OCI-LY7 (cell line): ENCODE results near the gene SLC39A8. TPM values are rescaled to one million over a fixed set of nuclear protein-coding genes. Genes with fewer than 3 reads are reported as not detected.
"Not testable (repeated sequence)": the region's sequence is repeated elsewhere in the genome, so short reads cannot be mapped to it uniquely, and the experiment has no call there.

ENCODE experiments used
- BruUV-seq: library from RNA; stranded (reverse); fragments of 400-500 nt; replicated peaks from 2 replicates; lab custom pipeline; 2021; lab: Mats Ljungman, UMichigan
- CTCF ChIA-PET: fragments of 300-600 bp; sonication (Branson Sonifier 250); formaldehyde crosslinking; loops from one replicate; lab custom pipeline; 2022; ENCODE audit warnings: antibody characterized with exemption; ENCODE audit not compliant: unreplicated experiment; lab: Charles Lee
- POLR2A ChIA-PET: fragments of 300-600 bp; sonication (Branson Sonifier 250); formaldehyde crosslinking; loops from one replicate; lab custom pipeline; 2022; ENCODE audit warnings: antibody characterized with exemption; lab: Charles Lee
- DNase-seq: peaks from one replicate; pipeline ENCODE4 v3.0.0-alpha.2; 2015; ENCODE audit warnings: low spot score
- H2AFZ ChIP-seq: fragments of 200-600 bp; sonication (generic), shearing (Covaris generic); 2 replicates; pipeline ENCODE4 v1.6.1; 2014; ENCODE audit warnings: mild to moderate bottlenecking, antibody characterized with exemption, low read length, moderate library complexity
- H3K27ac ChIP-seq: fragments of 200-600 bp; sonication (generic); 2 replicates; pipeline ENCODE4 v1.5.1; 2014; ENCODE audit warnings: mixed run types, low read depth, mild to moderate bottlenecking, moderate library complexity, low read length, inconsistent platforms; ENCODE audit not compliant: poor library complexity, severe bottlenecking
- H3K36me3 ChIP-seq: fragments of 200-600 bp; sonication (generic); 2 replicates; pipeline ENCODE4 v1.6.1; 2014; ENCODE audit warnings: mild to moderate bottlenecking, antibody characterized with exemption, low read length, moderate library complexity, mixed read lengths; ENCODE audit not compliant: insufficient read depth
- H3K4me1 ChIP-seq: fragments of 200-600 bp; sonication (generic); 2 replicates; pipeline ENCODE4 v1.5.1; 2014; ENCODE audit warnings: mild to moderate bottlenecking, low read length; ENCODE audit not compliant: insufficient read depth, poor library complexity, severe bottlenecking
- H3K4me2 ChIP-seq: fragments of 200-600 bp; sonication (generic); 2 replicates; pipeline ENCODE4 v1.6.1; 2014; ENCODE audit warnings: mild to moderate bottlenecking, low read length
- H3K4me3 ChIP-seq: fragments of 200-600 bp; sonication (generic); 2 replicates; pipeline ENCODE4 v1.5.1; 2014; ENCODE audit warnings: mild to moderate bottlenecking, low read depth, low read length; ENCODE audit not compliant: poor library complexity, severe bottlenecking
- H3K79me2 ChIP-seq: fragments of 200-600 bp; sonication (generic); 2 replicates; pipeline ENCODE4 v1.6.1; 2016; ENCODE audit warnings: low read depth, mild to moderate bottlenecking, low read length, moderate library complexity, mixed read lengths; ENCODE audit not compliant: insufficient read depth
- H3K9me2 ChIP-seq: fragments of 200-600 bp; sonication (generic); 2 replicates; pipeline ENCODE4 v1.6.1; 2016; ENCODE audit warnings: mild to moderate bottlenecking, low read length, mixed read lengths; ENCODE audit not compliant: insufficient read depth
- H3K9me3 ChIP-seq: fragments of 200-600 bp; sonication (generic); 2 replicates; pipeline ENCODE4 v1.6.1; 2014; ENCODE audit warnings: mild to moderate bottlenecking, mixed run types, low read length, mixed read lengths
- H4K20me1 ChIP-seq: fragments of 200-600 bp; sonication (generic); 2 replicates; pipeline ENCODE4 v1.6.1; 2014; ENCODE audit warnings: mild to moderate bottlenecking, antibody characterized with exemption, low read length, moderate library complexity, mixed read lengths; ENCODE audit not compliant: insufficient read depth
- CTCF ChIP-seq: fragments of 200-600 bp; sonication (generic); conservative IDR thresholded peaks from 2 replicates; pipeline ENCODE4 v1.5.1; 2014; ENCODE audit warnings: mild to moderate bottlenecking, antibody characterized with exemption, low read length, moderate library complexity, mixed read lengths
- EZH2phosphoT487 ChIP-seq: fragments of 200-600 bp; sonication (generic); IDR thresholded peaks from 2 replicates; pipeline ENCODE4 v1.6.1; 2018; ENCODE audit warnings: low read depth, borderline replicate concordance, mild to moderate bottlenecking, mixed run types, antibody characterized with exemption, low read length, moderate library complexity, mixed read lengths
- intact Hi-C: fragments of 100-400 bp; cut with micrococcal nuclease; formaldehyde crosslinking; loops from one replicate; pipeline ENCODE4 v1.10.0; 2022; ENCODE audit not compliant: unreplicated experiment
- total RNA-seq, 2 experiments: library from RNA; depleted of rRNA in 1 of 2; stranded (reverse); fragments of >200 nt in 1 of 2; shearing (Covaris generic) in 1 of 2; gene quantifications; 2 replicates each; pipeline ENCODE4 v1.2.3, GENCODE V29; 2014 to 2022

Gene SLC39A8
- total RNA-seq, 2 experiments from 2014 or later, result 35.4 to 57.0 TPM

- Histone ChIP-seq H3K9me2 (no peaks in the 10 kb centered on the region), H3K4me3 (no peak overlapping the region), H3K79me2 (no peaks in the 10 kb centered on the region), H3K36me3 (no peaks in the 10 kb centered on the region; the same call in 1 of the 2 replicates), H3K4me1 (no peaks in the 10 kb centered on the region), H4K20me1 (no peaks in the 10 kb centered on the region), H3K9me3 (no peaks in the 10 kb centered on the region), H3K4me2 (no peak overlapping the region), H2AFZ (no peak overlapping the region), H3K27ac (no peak overlapping the region)
- no peak for DNase-seq
- no TSS peak for BruUV-seq
- TF ChIP-seq EZH2phosphoT487, result no peak
- no peak for TF ChIP-seq CTCF
- intact Hi-C loops, result no loop called here
- POLR2A ChIA-PET, result no interaction called here
- CTCF ChIA-PET, result no interaction called here
Measured at GRCh38 chr4:102281171-102281839, 64.0 kb downstream of the SLC39A8 start.

GRCh38 chr4:102273317-102273716 lies 72.0 kb downstream of the SLC39A8 start:
- H3K9me2 ChIP-seq, H3K4me2 ChIP-seq, H3K4me3 ChIP-seq, POLR2A ChIA-PET, BruUV-seq, H3K36me3 ChIP-seq, CTCF ChIA-PET, H2AFZ ChIP-seq, H3K79me2 ChIP-seq, intact Hi-C loops, H4K20me1 ChIP-seq, DNase-seq, H3K4me1 ChIP-seq, H3K9me3 ChIP-seq, H3K27ac ChIP-seq: not testable (repeated sequence)

GRCh38 chr4:102272318-102272717 lies 73.0 kb downstream of the SLC39A8 start:
- TF ChIP-seq CTCF (no peak), EZH2phosphoT487 (no peak)
- H3K27ac ChIP-seq, result no peak overlapping the region
- no TSS peak for BruUV-seq
- ChIA-PET POLR2A (interaction anchor here (0.6 to 1.2 kb wide), 2 partner anchors 24 to 486 kb away, joined by 3 read pairs; no protein-coding TSS in a partner anchor), CTCF (no interaction called here)
- no peaks in the 10 kb centered on the region for H3K4me1 ChIP-seq
- H3K36me3 ChIP-seq, result peaks cover 6% of the 10 kb centered on the region
- no peak overlapping the region for H3K4me2 ChIP-seq
- no peaks in the 10 kb centered on the region for H4K20me1 ChIP-seq
- no peaks in the 10 kb centered on the region for H3K79me2 ChIP-seq
- DNase-seq, result no peak
- intact Hi-C loops, result no loop called here
- no peaks in the 10 kb centered on the region for H3K9me2 ChIP-seq
- no peak overlapping the region for H3K4me3 ChIP-seq
- no peaks in the 10 kb centered on the region for H3K9me3 ChIP-seq
- H2AFZ ChIP-seq, result no peak overlapping the region
